HepG2 (cell line): ENCODE measurements around the gene SIVA1. TPM values are rescaled to one million over a fixed set of nuclear protein-coding genes. Genes with fewer than 3 reads are reported as not detected.
A peak's percentile ranks its signal among the peaks of the same experiment; 100 is the strongest.

Experiments
- CAMTA2 ChIP-seq: sonication (generic); formaldehyde crosslinking; IDR thresholded peaks from 2 replicates; pipeline ENCODE4 v1.4.0; 2020; ENCODE audit warnings: mild to moderate bottlenecking, missing genetic modification reagents, borderline replicate concordance
- E2F1 ChIP-seq: sonication (generic); formaldehyde crosslinking; IDR thresholded peaks from 2 replicates; pipeline ENCODE4 v1.5.0; 2020; ENCODE audit warnings: missing genetic modification reagents
- HBP1 ChIP-seq: IDR thresholded peaks from 2 replicates; pipeline ENCODE4 v1.6.1; 2016; ENCODE audit warnings: low read depth, control low read depth
- KAT2B ChIP-seq: fragments of 150-350 bp; IDR thresholded peaks from 2 replicates; pipeline ENCODE4 v1.6.1; 2014; ENCODE audit warnings: low read depth, low read length, borderline replicate concordance
- KLF11 ChIP-seq: IDR thresholded peaks from 2 replicates; pipeline ENCODE4 v1.6.1; 2016; ENCODE audit warnings: missing compliant biosample characterization
- MBNL3 ChIP-seq: fragments of 250-450 bp; sonication (Bioruptor Pico); conservative IDR thresholded peaks from 2 replicates; pipeline ENCODE4 v1.8.0; 2022; ENCODE audit warnings: mild to moderate bottlenecking, inconsistent platforms
- MEIS2 ChIP-seq: sonication (generic); formaldehyde crosslinking; IDR thresholded peaks from 2 replicates; pipeline ENCODE4 v1.9.0; 2021; ENCODE audit warnings: mild to moderate bottlenecking, missing genetic modification reagents
- MTF2 ChIP-seq: sonication (generic); formaldehyde crosslinking; IDR thresholded peaks from 2 replicates; pipeline ENCODE4 v1.5.0; 2020; ENCODE audit warnings: missing genetic modification reagents, borderline replicate concordance
- NONO ChIP-seq, 2 experiments: fragments of 450-650 bp in 1 of 2; sonication (generic) in 1 of 2; formaldehyde crosslinking in 1 of 2; IDR thresholded peaks in 1 of 2; conservative IDR thresholded peaks in 1 of 2; 2 replicates each; pipeline versions ENCODE4 v1.6.1 to v1.8.0; 2017 to 2022; ENCODE audit warnings: mild to moderate bottlenecking in 1 of 2, missing genetic modification reagents in 1 of 2, moderate library complexity in 1 of 2
- NR1H2 ChIP-seq: sonication (generic); formaldehyde crosslinking; IDR thresholded peaks from 2 replicates; pipeline ENCODE4 v1.8.1; 2022; ENCODE audit warnings: low read depth, missing genetic modification reagents, borderline replicate concordance
- NR2F1 ChIP-seq, 2 experiments: fragments of 450-650 bp in 1 of 2; formaldehyde crosslinking in 1 of 2; IDR thresholded peaks; 2 replicates each; pipeline versions ENCODE4 v1.5.0 to v1.6.1; 2016 to 2020; ENCODE audit warnings: mild to moderate bottlenecking in 1 of 2, missing compliant biosample characterization in 1 of 2, missing genetic modification reagents in 1 of 2, moderate library complexity in 1 of 2
- PPARG ChIP-seq: conservative IDR thresholded peaks from 2 replicates; pipeline ENCODE4 v1.6.1; 2016; ENCODE audit warnings: missing biosample characterization, missing genetic modification reagents
- RXRA ChIP-seq: sonication (generic); formaldehyde crosslinking; IDR thresholded peaks from 2 replicates; pipeline ENCODE4 v1.5.1; 2020; ENCODE audit warnings: missing genetic modification reagents
- SATB2 ChIP-seq: sonication (generic); formaldehyde crosslinking; IDR thresholded peaks from 2 replicates; pipeline ENCODE4 v1.5.0; 2020; ENCODE audit warnings: missing genetic modification reagents
- TBX2 ChIP-seq: sonication (generic); formaldehyde crosslinking; IDR thresholded peaks from 2 replicates; pipeline ENCODE4 v1.5.0; 2020; ENCODE audit warnings: missing genetic modification reagents, mild to moderate bottlenecking, borderline replicate concordance
- ZFP82 ChIP-seq: sonication (generic); formaldehyde crosslinking; IDR thresholded peaks from 2 replicates; pipeline ENCODE4 v1.5.1; 2020; ENCODE audit warnings: mild to moderate bottlenecking, missing genetic modification reagents, borderline replicate concordance
- ZIK1 ChIP-seq: sonication (generic); formaldehyde crosslinking; IDR thresholded peaks from 2 replicates; pipeline ENCODE4 v1.5.0; 2020; ENCODE audit warnings: mild to moderate bottlenecking, low read depth, missing genetic modification reagents, borderline replicate concordance
- ZNF124 ChIP-seq: sonication (generic); formaldehyde crosslinking; IDR thresholded peaks from 2 replicates; pipeline ENCODE4 v1.4.0; 2020; ENCODE audit warnings: missing genetic modification reagents
- ZNF501 ChIP-seq: sonication (generic); formaldehyde crosslinking; IDR thresholded peaks from 2 replicates; pipeline ENCODE4 v1.5.1; 2020; ENCODE audit warnings: mild to moderate bottlenecking, moderate library complexity, missing genetic modification reagents
- ZSCAN9 ChIP-seq: IDR thresholded peaks from 2 replicates; pipeline ENCODE4 v1.6.1; 2016; ENCODE audit warnings: borderline replicate concordance
- polyA plus RNA-seq, 8 experiments: library from polyadenylated mRNA; depleted of rRNA in 3 of 8; stranded (reverse) in 7 of 8; unstranded in 1 of 8; fragments of >200 nt; fragmentation: Illumina TruSeq in 4 of 8; extraction: Trizol in 4 of 8; gene quantifications; 2 replicates each; pipeline versions ENCODE4 v1.2.1 to v1.2.3, GENCODE V29; 2011 to 2016; ENCODE audit warnings: low read depth in 4 of 8, missing spikeins in 1 of 8, mixed read lengths in 1 of 8; ENCODE audit not compliant: insufficient read depth in 1 of 8
- total RNA-seq, 5 experiments: library from RNA; depleted of rRNA; stranded (reverse); fragments of >200 nt; fragmentation: Illumina TruSeq; extraction: Trizol; gene quantifications; 2 replicates each; pipeline ENCODE4 v1.2.3, GENCODE V29; 2016; ENCODE audit warnings: low read depth in 1 of 5
- TF ChIP-seq, protein P1 (sequence below): sonication (generic); formaldehyde crosslinking; IDR thresholded peaks from 2 replicates; pipeline ENCODE4 v1.5.1; 2020; ENCODE audit warnings: mild to moderate bottlenecking, missing genetic modification reagents, moderate library complexity
- TF ChIP-seq, protein P2 (sequence below): sonication (generic); formaldehyde crosslinking; IDR thresholded peaks from 2 replicates; pipeline ENCODE4 v1.8.0; 2022; ENCODE audit warnings: mild to moderate bottlenecking, missing genetic modification reagents, moderate library complexity
- TF ChIP-seq, protein P3 (sequence below): sonication (generic); formaldehyde crosslinking; IDR thresholded peaks from 2 replicates; pipeline ENCODE4 v1.4.0; 2020; ENCODE audit warnings: missing genetic modification reagents, low read depth, mild to moderate bottlenecking, borderline replicate concordance
- TF ChIP-seq, protein P4 (sequence below): sonication (generic); formaldehyde crosslinking; IDR thresholded peaks from 2 replicates; pipeline ENCODE4 v1.8.1; 2023; ENCODE audit warnings: mild to moderate bottlenecking, moderate library complexity, missing genetic modification reagents

SIVA1 gene
- total and polyA plus RNA-seq, 2 of the 13 experiments (the other 11 are each of a cell fraction or from before 2014, with no cell fraction given) = 123 to 186 TPM

- TF ChIP-seq KAT2B (no peak), MEIS2 (CRISPR knock-in tag) (no peak), ZNF124 (CRISPR knock-in tag) (no peak), ZIK1 (no peak), KLF11 (CRISPR knock-in tag) (no peak; the same call in 1 of the 2 replicates), PPARG (no peak; the same call in 1 of the 2 replicates), ZFP82 (no peak), CAMTA2 (CRISPR knock-in tag) (no peak), E2F1 (no peak), TBX2 (CRISPR knock-in tag) (peak; percentile 86), MTF2 (CRISPR knock-in tag) (no peak), NR1H2 (CRISPR knock-in tag) (no peak), ZSCAN9 (CRISPR knock-in tag) (no peak; the same call in 1 of the 2 replicates), MBNL3 (CRISPR knock-in tag) (no peak), NONO (IDR thresholded peaks at IDR 0.05) (no peak), NONO (CRISPR knock-in tag; conservative IDR thresholded peaks at IDR 0.05) (peak; percentile 86), SATB2 (no peak), NR2F1 (CRISPR knock-in tag; IDR thresholded peaks at IDR 0.05) (0 out of 4 replicates have a peak, but pooled peaks of 1 of the 2 experiments have one; percentile 30), ZNF501 (0 out of 2 replicates have a peak, but pooled peaks have one; percentile 33), HBP1 (CRISPR knock-in tag) (0 out of 2 replicates have a peak, but pooled peaks have one; percentile 50), RXRA (CRISPR knock-in tag) (peak; percentile 67; the same call in 1 of the 2 replicates)
- TF ChIP-seq, protein P1, sequence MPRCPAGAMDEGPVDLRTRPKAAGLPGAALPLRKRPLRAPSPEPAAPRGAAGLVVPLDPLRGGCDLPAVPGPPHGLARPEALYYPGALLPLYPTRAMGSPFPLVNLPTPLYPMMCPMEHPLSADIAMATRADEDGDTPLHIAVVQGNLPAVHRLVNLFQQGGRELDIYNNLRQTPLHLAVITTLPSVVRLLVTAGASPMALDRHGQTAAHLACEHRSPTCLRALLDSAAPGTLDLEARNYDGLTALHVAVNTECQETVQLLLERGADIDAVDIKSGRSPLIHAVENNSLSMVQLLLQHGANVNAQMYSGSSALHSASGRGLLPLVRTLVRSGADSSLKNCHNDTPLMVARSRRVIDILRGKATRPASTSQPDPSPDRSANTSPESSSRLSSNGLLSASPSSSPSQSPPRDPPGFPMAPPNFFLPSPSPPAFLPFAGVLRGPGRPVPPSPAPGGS (CRISPR knock-in tag) = no peak
- TF ChIP-seq, protein P2, sequence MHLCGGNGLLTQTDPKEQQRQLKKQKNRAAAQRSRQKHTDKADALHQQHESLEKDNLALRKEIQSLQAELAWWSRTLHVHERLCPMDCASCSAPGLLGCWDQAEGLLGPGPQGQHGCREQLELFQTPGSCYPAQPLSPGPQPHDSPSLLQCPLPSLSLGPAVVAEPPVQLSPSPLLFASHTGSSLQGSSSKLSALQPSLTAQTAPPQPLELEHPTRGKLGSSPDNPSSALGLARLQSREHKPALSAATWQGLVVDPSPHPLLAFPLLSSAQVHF (CRISPR knock-in tag) = no peak
- TF ChIP-seq, protein P3, sequence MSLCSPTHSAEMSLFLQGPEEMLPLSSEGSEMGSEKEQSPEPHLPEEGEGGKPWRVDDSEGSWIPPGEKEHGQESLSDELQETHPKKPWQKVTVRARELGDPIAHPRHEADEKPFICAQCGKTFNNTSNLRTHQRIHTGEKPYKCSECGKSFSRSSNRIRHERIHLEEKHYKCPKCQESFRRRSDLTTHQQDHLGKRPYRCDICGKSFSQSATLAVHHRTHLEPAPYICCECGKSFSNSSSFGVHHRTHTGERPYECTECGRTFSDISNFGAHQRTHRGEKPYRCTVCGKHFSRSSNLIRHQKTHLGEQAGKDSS (CRISPR knock-in tag) = no peak; the same call in 1 of the 2 replicates
- TF ChIP-seq, protein P4, sequence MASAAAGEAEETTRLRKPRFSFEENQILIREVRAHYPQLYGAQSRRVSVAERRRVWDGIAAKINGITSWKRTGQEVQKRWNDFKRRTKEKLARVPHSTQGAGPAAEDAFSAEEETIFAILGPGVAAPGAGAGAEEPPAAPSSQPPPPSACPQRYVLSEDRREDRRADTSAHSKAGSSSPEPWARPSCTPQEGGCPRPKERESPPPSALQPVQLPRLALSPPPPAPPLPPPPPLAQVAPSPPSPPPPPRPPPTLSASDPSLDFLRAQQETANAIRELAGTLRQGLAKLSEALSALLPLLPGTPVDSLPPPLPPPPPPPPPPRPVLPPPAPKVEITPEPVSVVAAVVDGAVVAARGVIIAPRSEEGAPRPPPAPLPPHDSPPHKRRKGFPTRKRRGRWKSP (CRISPR knock-in tag) = no peak
Observed at GRCh38 chr14:104749111-104749649, 3.8 kb upstream of the SIVA1 start (continued).
